Measurements from ENCODE around the gene HOXD13.

- no peak for TF ChIP-seq GATA2 (IDR thresholded peaks at IDR 0.05; ENCODE audit: insufficient read depth, insufficient read length, low read depth, low read length)
- no peak for TF ChIP-seq MAX (IDR thresholded peaks at IDR 0.05; ENCODE audit: insufficient read depth, insufficient read length)
Observed at GRCh38 chr2:176128982-176129796, 36.7 kb downstream of the HOXD13 start, which contains the start of gene HOXD8.
